Measurements from ENCODE around the gene PLA2G4B. TPM values are rescaled to one million over a fixed set of nuclear protein-coding genes. Genes with fewer than 3 reads are reported as not detected.
"Not testable (repeated sequence)": the region's sequence is repeated elsewhere in the genome, so short reads cannot be mapped to it uniquely, and the experiment has no call there.

The PLA2G4B gene
- total RNA-seq, 1 donor from 2014 or later = 0.13 TPM

DNA sequence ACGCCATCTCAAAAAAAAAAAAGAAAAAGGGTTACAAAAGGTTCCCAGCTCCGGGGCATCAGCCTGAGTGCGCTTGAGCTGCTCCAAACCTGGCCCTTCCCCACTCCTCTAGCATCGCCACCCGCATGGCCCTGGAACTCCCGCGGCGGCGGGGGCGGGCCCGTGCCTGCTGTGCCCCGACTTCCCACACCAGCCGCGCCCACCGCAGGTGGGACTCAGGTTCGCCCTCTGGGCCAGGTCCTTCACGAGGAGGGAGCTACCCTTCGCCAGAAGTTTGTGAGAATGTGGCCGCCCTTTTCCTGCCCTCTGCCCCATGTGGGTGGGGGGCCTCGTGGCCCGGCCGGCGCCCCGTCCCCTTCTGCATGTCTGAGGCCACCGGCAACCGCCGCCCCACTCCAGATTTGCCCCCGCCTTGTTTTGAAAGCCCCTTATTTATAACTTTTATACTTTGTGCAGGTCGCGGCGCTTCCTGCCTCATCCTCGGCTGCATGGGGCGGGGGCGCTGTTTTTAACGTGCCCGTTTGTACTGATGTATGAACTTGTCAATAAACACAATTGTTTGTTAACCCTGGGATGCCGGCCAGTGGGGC lies 11.3 kb upstream of the PLA2G4B start:
- no peak for DNase-seq (ENCODE audit: low read depth in 2 of 2)

DNA sequence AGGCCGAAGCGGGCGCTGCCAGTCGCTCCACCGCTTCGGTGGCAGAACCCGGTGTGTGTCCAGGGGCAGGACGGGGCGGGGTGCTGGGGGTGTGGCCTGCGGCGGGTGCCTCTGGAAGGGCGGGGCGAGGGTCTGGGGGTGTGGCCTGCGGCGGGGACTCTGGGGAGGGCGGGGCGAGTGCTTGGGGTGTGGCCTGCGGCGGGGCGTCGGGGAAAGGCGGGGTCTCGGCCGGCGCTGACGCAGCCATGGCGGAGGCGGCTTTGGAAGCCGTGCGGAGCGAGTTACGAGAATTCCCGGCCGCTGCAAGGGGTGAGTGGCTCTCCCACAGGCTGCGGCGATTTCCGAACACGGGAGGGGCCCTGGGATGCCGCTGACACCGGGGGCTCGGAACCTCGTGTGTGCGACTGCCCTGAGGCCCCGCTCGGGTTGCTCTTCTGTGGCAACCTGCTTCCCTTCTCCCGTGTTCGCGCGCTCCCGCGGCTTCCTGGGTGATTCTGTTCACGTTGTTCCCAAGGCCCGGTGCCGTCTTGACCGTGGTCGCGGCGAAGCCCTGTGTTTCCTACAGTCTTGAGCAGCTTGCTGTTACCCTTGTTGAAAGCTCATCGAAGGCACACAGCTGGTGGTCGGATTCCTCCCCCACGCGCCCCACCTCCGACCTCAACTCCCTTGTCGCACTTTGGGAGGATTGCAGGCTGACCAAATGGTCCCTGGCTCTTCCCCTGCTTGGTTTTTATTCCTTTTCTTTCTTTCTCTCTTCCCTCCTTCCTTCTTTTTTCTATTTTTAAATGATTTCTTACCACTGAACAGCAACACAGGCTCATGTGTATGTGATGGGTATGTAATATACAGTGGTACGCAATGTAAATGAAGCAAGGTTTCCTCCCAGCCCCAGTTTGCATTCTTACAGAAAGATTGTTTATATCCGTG lies 10.5 kb upstream of the PLA2G4B start, which contains the start of gene JMJD7:
TSS of gene JMJD7 (plus strand) at position 213 of the 927 bp plus-strand sequence. CDS start at position 246, 33 bp downstream.
- peak; percentile 57 to 89 for DNase-seq (ENCODE audit: low read depth in 2 of 2)

DNA sequence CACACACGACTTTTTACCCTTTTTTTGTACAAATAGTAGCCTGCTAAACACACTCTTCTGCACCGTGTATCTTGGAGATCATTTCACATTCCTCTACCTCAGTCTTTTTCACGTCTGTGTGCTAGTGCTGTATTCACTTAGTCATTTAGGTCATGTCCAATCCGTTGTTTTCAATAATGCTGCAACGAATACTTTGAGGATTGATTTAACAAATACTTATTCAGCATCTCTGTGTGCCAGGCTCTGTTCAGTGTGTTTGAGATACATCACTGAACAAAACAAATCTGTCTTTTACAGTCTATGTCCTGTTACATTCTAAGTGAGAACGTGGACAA lies 9.9 kb upstream of the PLA2G4B start:
- DNase-seq (ENCODE audit: low read depth in 2 of 2) = peak in 1 of 2 donors; percentile 9

DNA sequence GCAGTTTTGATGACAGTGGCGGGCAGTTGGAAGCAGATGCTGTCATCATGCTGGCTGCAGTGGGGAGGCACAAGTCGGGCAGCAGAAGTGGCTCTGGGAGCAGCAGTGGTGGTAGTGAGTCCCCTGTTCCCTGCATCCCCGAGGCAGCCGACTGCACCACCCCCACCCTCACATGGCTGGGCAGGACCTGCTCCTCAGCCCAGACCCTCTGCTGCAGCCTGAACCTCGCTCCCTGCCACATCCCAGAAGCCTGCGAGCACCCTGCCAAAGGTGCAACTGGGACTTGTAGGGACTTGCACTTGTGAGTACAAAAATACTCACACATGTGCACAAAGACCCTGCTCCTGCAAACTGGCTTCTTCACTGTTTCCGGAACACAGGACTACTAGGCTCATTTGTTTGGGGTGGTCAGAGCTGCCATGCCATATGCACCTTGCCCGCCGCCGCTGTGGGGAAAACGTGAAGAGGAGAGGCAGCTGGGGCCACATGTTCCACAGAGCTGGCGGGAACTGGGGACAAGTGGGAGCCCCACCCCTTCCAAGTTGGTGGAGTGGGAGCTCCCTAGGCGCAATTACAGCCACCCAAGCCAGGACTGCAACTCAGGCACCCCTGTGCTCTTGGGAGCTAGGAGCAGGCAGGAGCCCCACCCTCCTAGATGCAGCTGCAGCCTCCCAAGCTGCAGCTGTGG lies 8.5 kb upstream of the PLA2G4B start:
- no peak for DNase-seq (ENCODE audit: low read depth in 2 of 2)

DNA sequence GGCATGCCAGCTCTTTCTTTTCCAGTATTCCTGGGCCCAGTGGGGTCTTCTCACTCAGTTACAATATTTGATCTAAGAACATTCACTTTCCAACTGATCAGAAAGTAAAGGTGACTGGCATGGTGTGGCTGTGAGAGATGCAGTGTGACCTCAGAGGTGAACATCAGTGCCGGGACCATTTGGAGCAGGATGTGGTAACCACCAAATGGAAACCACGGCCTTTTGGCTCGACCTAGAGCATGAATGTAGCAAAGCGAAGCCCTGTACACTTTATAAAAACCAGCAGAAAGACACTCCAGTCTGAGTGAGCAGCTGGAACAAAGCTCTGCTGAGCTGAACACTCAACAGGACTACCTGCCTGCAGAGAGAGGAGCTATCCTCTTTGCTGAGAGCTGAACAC lies 7.4 kb upstream of the PLA2G4B start:
- not testable (repeated sequence) for DNase-seq (ENCODE audit: low read depth in 2 of 2)

DNA sequence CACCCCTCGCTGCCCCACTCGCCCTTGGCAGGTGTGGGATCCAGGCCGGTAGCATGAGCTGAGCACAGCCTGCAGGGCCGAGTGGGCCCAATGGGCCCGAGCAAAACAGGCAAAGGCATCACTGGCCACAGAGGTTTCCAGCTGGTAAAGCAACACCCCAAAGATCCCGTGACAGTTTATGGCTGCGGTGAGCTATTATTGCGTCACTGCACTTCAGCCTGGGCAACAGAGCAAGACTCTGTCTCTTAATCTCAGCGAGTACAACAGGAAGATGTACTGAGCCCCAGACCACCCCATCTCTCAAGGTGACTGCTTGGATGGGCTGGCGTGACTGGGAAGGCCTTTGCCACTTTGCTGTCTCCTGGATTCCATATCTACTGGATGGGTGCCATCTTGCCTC lies 6.4 kb upstream of the PLA2G4B start:
- no peak for DNase-seq (ENCODE audit: low read depth in 2 of 2)

DNA sequence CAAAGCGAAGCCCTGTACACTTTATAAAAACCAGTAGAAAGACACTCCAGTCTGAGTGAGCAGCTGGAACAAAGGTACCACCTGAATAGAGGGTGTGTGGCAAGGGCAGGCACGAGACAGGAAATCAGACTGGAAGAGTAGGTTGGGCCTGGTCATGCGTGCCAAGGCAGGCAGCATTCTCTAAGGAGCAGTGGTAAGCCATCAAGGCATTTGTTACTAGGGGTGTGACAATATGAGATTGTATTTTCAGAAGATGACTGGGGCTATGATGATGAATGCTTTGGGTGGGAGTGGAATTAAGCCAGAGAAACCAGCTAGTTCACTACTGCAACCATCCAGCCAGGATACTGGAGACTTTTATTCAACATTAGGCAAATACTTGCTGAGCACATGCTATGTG lies 5.8 kb upstream of the PLA2G4B start:
- no peak for DNase-seq (ENCODE audit: low read depth in 2 of 2)

DNA sequence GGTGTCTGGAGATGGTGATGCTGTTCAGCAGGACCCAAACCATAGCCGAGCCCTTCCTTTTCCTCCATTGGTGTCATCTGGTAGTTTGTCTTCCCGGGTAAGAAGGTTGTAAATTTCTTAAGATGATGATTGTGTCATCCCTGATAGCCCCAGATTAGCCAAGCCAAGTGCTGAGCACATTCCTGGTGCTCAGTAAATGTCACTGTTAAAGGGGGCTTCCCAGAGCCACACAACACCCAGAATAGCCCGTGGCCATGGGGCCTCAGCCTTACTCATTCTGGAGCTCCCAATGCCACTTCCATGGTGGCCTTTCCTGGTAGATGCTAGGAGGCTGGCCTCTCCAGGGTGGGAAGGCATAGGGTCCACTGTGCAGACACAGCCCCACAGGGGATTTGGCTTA lies 4.6 kb upstream of the PLA2G4B start:
- no peak for DNase-seq (ENCODE audit: low read depth in 2 of 2)

DNA sequence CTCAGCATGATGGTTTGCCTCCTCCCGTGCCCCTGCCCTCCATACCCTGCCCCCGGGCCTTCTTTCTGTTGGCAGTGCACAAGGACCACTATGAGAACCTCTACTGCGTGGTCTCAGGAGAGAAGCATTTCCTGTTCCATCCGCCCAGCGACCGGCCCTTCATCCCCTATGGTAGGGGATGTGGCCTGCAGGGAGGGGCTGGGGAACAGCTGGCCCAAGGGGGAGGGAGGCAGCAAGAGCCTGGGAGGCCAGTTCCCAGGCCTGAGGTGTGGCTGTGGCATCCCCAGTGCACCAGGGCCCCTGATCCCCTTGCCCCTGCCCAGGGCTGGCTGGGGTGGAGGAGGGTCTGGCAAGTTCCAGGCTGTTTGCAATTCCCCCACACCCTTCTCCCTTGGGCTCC lies 2.6 kb upstream of the PLA2G4B start:
- no peak for DNase-seq (ENCODE audit: low read depth in 2 of 2)

DNA sequence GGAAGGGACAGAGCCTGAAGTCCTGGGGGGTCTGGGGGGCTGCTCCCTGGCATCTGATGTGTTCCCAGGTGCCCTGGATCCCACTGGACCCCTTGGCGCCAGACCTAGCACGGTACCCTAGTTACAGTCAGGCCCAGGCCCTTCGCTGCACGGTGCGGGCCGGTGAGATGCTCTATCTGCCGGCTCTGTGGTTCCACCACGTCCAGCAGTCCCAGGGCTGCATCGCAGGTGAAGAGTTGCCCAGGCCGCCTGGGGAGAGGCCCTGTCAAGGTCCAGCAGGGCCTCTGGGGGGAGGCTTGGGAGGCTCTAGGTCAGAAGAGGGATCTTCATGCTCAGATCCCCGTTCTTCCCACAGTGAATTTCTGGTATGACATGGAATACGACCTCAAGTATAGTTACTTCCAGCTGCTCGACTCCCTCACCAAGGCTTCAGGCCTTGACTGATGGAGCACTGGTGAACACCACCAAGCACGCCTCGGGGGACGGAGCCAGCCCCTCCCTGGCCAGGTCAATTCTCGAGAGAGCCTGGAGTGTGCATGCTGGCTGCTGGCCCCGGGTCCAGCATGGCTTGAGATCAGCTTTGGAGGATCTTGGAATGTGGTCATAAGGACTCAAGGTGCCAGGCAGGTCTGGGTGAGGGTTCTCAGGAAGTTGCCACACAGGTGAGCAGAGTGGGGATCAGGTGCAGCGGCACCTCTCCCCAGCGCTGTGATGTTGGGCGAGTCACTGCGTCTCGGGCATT lies 1.8 kb upstream of the PLA2G4B start:
- no peak for DNase-seq (ENCODE audit: low read depth in 2 of 2)

DNA sequence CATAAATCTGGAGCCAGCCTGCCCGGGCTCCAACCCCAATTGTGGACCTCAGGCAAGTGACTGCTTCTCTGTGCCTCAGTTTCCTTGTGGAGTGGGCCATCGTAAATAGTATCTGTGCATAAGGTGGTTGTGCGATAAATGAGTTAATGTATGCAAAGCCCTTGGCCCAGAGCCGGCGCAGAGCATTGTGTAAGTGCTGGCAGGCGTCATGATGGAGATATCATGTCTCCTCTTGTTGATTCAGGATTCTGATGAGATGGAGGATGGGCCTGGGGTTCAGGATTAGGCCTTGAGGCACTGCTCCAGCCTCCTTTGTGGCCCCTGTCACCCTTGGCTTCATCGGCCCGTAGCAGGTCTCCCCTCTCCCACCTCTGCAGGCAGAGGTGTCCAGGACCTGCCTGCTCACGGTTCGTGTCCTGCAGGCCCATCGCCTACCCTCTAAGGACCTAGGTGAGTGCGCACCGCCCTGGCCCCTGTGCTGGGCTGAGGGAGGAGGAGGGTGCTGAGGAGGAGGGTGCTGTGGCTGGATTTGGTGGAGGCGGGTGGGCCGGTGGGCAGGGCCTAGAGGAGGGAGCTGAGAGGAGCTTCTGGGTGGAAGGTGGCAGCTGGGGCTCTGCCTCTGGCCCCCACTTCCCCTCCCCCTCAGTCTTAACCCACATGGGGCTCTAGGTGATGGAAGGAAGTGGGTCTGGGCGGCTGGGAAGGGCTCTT lies 1.3 kb downstream of the PLA2G4B start:
- DNase-seq (ENCODE audit: low read depth in 2 of 2) = no peak

DNA sequence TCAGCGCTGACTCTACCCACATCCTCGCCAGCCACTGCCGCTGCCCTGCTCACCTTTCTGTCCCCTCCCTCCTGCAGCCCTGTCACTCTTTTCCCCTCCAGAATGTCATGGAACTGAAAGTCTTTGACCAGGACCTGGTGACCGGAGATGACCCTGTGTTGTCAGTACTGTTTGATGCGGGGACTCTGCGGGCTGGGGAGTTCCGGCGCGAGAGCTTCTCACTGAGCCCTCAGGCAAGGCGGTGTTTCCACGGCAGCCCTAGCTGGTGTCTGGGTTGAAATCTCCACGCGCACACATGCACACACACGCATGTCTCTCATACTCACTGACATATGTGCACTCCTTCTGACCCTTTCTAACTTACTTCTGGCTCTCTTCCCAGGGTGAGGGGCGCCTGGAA lies 2.0 kb downstream of the PLA2G4B start:
- DNase-seq (ENCODE audit: low read depth in 2 of 2) = no peak

DNA sequence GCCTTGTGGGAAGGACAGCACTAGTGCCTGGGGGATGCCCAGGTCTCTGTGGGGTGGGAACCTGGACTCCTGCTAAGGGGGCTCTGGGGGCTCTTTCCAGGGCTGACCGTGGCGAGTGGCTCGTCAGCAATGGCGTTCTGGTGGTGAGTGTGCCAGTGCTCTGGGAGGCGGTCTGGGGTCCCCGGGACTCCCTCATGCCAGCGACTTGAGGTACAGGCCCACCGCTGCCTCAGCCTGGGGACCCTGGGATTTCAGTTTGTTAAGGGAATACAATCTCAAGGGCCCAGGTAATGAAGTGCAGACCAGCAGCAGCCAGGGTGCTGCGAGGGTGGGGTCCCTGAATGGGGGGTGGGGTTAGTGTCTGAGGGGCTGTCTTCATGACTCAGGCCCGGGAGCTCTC lies 2.5 kb downstream of the PLA2G4B start:
- DNase-seq (ENCODE audit: low read depth in 2 of 2) = no peak

DNA sequence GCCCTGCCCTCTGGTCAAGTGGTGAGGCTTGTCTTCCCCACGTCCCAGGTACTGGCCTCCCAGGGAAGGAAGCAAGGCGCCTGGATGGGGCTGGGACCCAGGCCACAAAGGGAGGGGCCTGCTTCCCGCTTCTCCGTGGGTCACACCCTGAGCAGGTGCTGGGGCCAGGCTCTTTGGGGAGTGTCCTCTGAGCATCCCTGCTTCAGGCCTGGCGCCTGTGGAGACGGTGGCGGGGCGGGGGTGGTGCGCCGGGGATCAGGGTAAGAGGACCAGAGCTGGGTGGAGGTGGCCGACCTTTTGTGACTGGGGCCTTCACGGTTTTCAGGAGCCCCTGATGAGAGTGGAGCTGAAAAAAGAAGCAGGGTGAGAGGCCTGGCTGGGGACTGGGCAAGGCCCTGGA lies 3.6 kb downstream of the PLA2G4B start:
- DNase-seq (ENCODE audit: low read depth in 2 of 2) = no peak

DNA sequence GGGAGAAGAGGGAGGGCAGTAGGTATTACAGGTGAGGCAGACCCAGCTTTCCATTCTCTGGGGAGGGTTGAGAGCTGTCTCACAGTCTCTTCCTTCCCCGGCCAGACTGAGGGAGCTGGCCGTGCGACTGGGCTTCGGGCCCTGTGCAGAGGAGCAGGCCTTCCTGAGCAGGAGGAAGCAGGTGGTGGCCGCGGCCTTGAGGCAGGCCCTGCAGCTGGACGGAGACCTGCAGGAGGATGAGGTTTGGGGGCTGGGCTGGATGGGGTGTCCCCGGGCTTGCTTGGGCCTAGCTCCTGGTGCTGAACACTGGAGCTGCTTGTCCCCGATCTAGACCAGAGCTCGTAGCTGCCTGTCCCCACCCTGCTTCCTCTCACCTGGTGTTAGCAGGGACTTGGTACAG lies 4.9 kb downstream of the PLA2G4B start:
- no peak for DNase-seq (ENCODE audit: low read depth in 2 of 2)

DNA sequence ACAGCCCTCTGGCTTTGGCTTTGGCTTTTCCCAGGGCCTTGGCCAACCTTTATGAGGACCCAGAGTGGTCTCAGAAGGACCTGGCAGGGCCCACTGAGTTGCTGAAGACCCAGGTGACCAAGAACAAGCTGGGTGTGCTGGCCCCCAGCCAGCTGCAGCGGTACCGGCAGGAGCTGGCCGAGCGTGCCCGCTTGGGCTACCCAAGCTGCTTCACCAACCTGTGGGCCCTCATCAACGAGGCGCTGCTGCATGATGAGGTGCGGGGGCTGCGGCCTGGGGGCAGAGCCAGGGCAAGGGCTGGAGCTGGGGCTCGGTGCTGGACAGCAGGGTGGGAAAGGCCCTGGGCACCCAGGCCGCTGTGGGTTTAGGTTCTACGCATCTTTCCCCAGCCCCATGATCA lies 6.2 kb downstream of the PLA2G4B start:
- no peak for DNase-seq (ENCODE audit: low read depth in 2 of 2)

DNA sequence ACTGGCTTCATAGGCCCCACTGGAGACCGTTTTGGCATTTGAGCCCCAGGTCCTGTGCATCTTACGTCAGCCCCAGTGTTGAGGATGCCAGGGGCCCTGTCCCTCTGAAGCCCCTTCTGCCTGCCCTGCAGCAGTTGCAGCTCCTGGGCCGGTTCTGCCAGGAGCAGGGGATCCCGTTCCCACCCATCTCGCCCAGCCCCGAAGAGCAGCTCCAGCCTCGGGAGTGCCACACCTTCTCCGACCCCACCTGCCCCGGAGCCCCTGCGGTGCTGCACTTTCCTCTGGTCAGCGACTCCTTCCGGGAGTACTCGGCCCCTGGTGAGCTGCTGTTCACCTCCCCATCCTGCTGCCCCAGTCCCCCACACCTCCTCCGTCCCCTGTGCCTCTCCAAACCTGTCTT lies 8.6 kb downstream of the PLA2G4B start:
- DNase-seq (ENCODE audit: low read depth in 2 of 2) = no peak

DNA sequence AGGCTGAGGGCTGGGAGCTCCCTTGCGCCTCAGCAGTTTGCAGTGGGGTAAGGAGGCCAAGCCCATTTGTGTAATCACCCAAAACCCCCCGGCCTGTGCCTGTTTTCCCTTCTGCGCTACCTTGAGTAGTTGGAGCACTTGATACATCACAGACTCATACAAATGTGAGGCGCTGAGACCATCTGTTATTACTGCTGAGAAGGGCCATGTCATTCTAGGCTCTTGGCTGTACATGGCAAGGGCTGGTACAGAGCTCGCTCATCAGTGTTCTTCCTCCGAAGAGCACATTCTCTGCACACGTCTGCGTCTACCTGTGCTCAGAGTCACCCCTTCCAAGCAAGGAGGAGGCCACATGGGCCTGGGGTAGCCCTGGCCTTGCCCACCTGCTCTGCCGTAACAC lies 9.3 kb downstream of the PLA2G4B start:
- no peak for DNase-seq (ENCODE audit: low read depth in 2 of 2)

DNA sequence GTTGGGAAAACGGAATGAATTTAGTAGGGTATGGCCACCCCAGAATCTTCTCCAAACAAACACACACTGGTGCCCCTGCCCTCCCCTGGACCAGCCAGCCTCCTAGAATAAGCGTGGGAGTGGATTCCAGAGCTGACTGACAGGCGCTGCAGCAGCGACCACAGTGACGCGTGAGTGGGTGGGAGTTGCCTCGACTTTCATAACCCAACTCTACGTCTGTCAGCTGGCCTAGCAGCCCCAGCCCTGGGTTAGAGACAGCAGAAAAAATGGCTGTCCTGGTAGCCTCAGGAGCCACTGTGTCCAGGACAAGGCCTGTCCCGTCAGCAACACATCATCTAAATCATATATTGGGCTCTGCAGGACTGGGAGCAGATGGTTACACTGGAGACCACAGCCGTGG lies 10.0 kb downstream of the PLA2G4B start:
- no peak for DNase-seq (ENCODE audit: low read depth in 2 of 2)

DNA sequence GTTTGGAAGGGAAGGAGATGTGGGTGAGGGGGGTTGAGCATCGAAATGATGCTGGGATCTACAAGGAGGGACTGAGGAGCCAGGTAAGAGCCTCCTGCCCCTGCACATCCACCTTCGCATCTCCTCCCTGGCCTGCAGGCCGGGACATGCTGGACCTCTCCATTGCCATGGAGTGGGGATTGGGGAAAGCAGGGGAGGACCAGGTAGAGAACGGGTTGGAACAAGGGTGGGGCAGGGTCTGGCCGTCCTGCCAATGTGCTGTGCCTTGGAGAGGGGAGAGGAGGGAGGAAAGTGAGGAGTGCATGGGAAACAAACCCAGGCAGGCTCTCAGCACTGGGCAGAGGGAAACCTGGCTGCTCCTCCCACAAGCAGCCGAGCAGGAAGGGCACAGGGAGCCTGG lies 10.6 kb downstream of the PLA2G4B start:
- no peak for DNase-seq (ENCODE audit: low read depth in 2 of 2)

DNA sequence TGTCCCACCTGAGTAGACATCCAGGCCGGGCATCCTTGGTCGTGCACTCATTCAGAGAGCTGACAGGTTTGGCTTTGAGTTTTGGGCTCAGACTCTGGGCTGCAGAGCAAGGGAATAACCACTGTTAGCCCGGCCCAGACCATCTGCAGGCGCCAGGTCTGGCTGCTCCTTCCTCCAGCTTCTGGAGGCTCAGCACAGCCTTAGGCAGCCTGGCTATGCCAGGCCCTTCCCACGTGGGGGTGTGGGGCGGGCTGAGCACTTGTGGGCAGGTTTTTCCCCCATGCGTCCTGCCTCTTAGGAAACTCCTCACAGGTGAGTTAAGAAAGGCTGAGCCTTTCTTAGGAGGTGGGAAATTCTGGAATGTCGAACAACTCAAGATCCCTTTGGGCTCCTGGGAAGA lies 11.2 kb downstream of the PLA2G4B start:
- no peak for DNase-seq (ENCODE audit: low read depth in 2 of 2)
